ENCODE measurements around the gene PSMA5.

DNA sequence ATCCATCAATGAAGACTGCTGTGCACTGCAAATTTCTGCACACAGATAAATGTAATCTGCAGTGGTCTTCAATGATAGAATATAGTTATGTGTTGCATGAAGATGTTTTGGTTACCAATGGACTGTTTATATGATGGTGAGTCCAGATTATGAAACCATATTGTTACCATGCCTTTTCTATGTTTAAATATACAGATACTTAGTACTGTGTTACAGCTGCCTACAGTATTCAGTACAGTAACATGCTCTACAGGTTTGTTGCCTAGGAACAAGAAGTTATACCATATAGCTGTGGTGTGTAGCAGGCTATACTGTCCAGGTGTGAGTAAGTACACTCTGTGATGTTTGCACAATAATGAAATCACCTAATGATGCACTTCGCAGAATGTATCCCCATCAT, 69.3 kb downstream of the PSMA5 start:
- TF ChIP-seq, protein P1, sequence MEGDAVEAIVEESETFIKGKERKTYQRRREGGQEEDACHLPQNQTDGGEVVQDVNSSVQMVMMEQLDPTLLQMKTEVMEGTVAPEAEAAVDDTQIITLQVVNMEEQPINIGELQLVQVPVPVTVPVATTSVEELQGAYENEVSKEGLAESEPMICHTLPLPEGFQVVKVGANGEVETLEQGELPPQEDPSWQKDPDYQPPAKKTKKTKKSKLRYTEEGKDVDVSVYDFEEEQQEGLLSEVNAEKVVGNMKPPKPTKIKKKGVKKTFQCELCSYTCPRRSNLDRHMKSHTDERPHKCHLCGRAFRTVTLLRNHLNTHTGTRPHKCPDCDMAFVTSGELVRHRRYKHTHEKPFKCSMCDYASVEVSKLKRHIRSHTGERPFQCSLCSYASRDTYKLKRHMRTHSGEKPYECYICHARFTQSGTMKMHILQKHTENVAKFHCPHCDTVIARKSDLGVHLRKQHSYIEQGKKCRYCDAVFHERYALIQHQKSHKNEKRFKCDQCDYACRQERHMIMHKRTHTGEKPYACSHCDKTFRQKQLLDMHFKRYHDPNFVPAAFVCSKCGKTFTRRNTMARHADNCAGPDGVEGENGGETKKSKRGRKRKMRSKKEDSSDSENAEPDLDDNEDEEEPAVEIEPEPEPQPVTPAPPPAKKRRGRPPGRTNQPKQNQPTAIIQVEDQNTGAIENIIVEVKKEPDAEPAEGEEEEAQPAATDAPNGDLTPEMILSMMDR (IDR thresholded peaks at IDR 0.05; ENCODE audit: poor library complexity) = no peak
- TF ChIP-seq EZH2phosphoT487 (IDR thresholded peaks at IDR 0.05; ENCODE audit: low read depth, severe bottlenecking, unreplicated experiment) = no peak
